Caco-2 (cell line): ENCODE measurements around the gene FOXP3. TPM values are rescaled to one million over a fixed set of nuclear protein-coding genes. Genes with fewer than 3 reads are reported as not detected.

Experiments
- BruUV-seq: library from RNA; stranded (reverse); fragments of 400-500 nt; replicated peaks from 2 replicates; lab custom pipeline; 2021; lab: Mats Ljungman, UMichigan
- CTCF ChIA-PET: fragments of 300-600 bp; sonication (Branson Sonifier 250); formaldehyde crosslinking; loops from one replicate; lab custom pipeline; 2022; ENCODE audit warnings: antibody characterized with exemption; lab: Charles Lee
- POLR2A ChIA-PET: fragments of 300-600 bp; sonication (Branson Sonifier 250); formaldehyde crosslinking; loops from one replicate; lab custom pipeline; 2022; ENCODE audit warnings: antibody characterized with exemption; lab: Charles Lee
- DNase-seq, 2 experiments: peaks; one replicate each; pipeline versions ENCODE4 v3.0.0 to v3.0.0-alpha.2; 2020 to 2022
- H3K27me3 ChIP-seq: replicated peaks from 2 replicates; pipeline ENCODE4 v1.6.0; 2011; ENCODE audit warnings: low read length; ENCODE audit not compliant: control insufficient read depth, insufficient read depth
- H3K36me3 ChIP-seq: 2 replicates; pipeline ENCODE4 v1.5.1; 2011; ENCODE audit warnings: low read length; ENCODE audit not compliant: control insufficient read depth, insufficient read depth
- H3K4me1 ChIP-seq: fragments of 250-450 bp; sonication (Bioruptor Pico); 2 replicates; pipeline ENCODE4 v1.5.1; 2020; ENCODE audit warnings: mild to moderate bottlenecking
- H3K4me3 ChIP-seq: 2 replicates; pipeline ENCODE4 v1.5.1; 2011; ENCODE audit warnings: low read depth, mild to moderate bottlenecking, control low read depth, low read length
- H3K9me3 ChIP-seq: fragments of 250-450 bp; sonication (Bioruptor Pico); 2 replicates; pipeline ENCODE4 v1.5.1; 2020; ENCODE audit warnings: mild to moderate bottlenecking, moderate library complexity
- H3K27ac Mint-ChIP-seq: one replicate; pipeline ENCODE4 v1.8.0; 2022; ENCODE audit warnings: mixed read lengths; ENCODE audit not compliant: unreplicated experiment
- H3K27me3 Mint-ChIP-seq: one replicate; pipeline ENCODE4 v1.8.0; 2022; ENCODE audit warnings: mixed read lengths; ENCODE audit not compliant: insufficient read depth, unreplicated experiment
- H3K36me3 Mint-ChIP-seq: one replicate; pipeline ENCODE4 v1.8.0; 2022; ENCODE audit warnings: mild to moderate bottlenecking, mixed read lengths; ENCODE audit not compliant: insufficient read depth, unreplicated experiment
- H3K4me1 Mint-ChIP-seq: one replicate; pipeline ENCODE4 v1.8.0; 2022; ENCODE audit warnings: low read depth, mixed read lengths; ENCODE audit not compliant: unreplicated experiment
- H3K4me3 Mint-ChIP-seq: one replicate; pipeline ENCODE4 v1.8.0; 2022; ENCODE audit warnings: mild to moderate bottlenecking, moderate library complexity, mixed read lengths; ENCODE audit not compliant: unreplicated experiment
- H3K9me3 Mint-ChIP-seq: one replicate; pipeline ENCODE4 v1.8.0; 2022; ENCODE audit warnings: mixed read lengths; ENCODE audit not compliant: unreplicated experiment
- intact Hi-C: fragments of 100-400 bp; cut with micrococcal nuclease; formaldehyde crosslinking; loops from one replicate; pipeline ENCODE4 v1.10.0; 2022; ENCODE audit not compliant: unreplicated experiment
- total RNA-seq: library from RNA; stranded (reverse); gene quantifications from 2 replicates; pipeline ENCODE4 v1.2.3, GENCODE V29; 2022
- TF ChIP-seq, protein P1 (sequence below), 2 experiments: fragments of 200-600 bp in 1 of 2; IDR thresholded peaks; 1 replicate in 1 of 2; 2 replicates in 1 of 2; pipeline versions ENCODE4 v1.5.1 to v1.8.0; 2011 to 2022; ENCODE audit warnings: antibody characterized with exemption in 1 of 2, control low read depth in 1 of 2, inconsistent platforms in 1 of 2, low read depth in 1 of 2, low read length in 1 of 2, mild to moderate bottlenecking in 1 of 2, moderate library complexity in 1 of 2; ENCODE audit not compliant: insufficient read depth in 1 of 2, severe bottlenecking in 1 of 2, unreplicated experiment in 1 of 2

The FOXP3 gene
- total RNA-seq, 1 experiment from 2014 or later = 0.88 TPM

GRCh38 chrX:49277535-49277830 lies 13.0 kb upstream of the FOXP3 start:
- H3K9me3 ChIP-seq = no peaks in the 10 kb centered on the region
- H3K4me1 ChIP-seq = no peaks in the 10 kb centered on the region
- no peak for DNase-seq
- no peak overlapping the region for H3K27ac Mint-ChIP-seq
- no peaks in the 10 kb centered on the region for H3K27me3 Mint-ChIP-seq
- no peaks in the 10 kb centered on the region for H3K36me3 ChIP-seq
- H3K27me3 ChIP-seq = no peaks in the 10 kb centered on the region
- no peaks in the 10 kb centered on the region for H3K9me3 Mint-ChIP-seq
- no peak overlapping the region for H3K4me3 ChIP-seq
- CTCF ChIA-PET = no interaction called here
- no peaks in the 10 kb centered on the region for H3K4me1 Mint-ChIP-seq
- no TSS peak for BruUV-seq
- H3K36me3 Mint-ChIP-seq = peaks cover 12% of the 10 kb centered on the region
- TF ChIP-seq, protein P1, sequence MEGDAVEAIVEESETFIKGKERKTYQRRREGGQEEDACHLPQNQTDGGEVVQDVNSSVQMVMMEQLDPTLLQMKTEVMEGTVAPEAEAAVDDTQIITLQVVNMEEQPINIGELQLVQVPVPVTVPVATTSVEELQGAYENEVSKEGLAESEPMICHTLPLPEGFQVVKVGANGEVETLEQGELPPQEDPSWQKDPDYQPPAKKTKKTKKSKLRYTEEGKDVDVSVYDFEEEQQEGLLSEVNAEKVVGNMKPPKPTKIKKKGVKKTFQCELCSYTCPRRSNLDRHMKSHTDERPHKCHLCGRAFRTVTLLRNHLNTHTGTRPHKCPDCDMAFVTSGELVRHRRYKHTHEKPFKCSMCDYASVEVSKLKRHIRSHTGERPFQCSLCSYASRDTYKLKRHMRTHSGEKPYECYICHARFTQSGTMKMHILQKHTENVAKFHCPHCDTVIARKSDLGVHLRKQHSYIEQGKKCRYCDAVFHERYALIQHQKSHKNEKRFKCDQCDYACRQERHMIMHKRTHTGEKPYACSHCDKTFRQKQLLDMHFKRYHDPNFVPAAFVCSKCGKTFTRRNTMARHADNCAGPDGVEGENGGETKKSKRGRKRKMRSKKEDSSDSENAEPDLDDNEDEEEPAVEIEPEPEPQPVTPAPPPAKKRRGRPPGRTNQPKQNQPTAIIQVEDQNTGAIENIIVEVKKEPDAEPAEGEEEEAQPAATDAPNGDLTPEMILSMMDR (IDR thresholded peaks at IDR 0.05; ENCODE audit: insufficient read depth in 1 of 2, low read depth in 1 of 2, low read length in 1 of 2, severe bottlenecking in 1 of 2, unreplicated experiment in 1 of 2) = no peak
- H3K4me3 Mint-ChIP-seq = no peak overlapping the region
- POLR2A ChIA-PET = no interaction called here
- intact Hi-C loops = no loop called here

DNA sequence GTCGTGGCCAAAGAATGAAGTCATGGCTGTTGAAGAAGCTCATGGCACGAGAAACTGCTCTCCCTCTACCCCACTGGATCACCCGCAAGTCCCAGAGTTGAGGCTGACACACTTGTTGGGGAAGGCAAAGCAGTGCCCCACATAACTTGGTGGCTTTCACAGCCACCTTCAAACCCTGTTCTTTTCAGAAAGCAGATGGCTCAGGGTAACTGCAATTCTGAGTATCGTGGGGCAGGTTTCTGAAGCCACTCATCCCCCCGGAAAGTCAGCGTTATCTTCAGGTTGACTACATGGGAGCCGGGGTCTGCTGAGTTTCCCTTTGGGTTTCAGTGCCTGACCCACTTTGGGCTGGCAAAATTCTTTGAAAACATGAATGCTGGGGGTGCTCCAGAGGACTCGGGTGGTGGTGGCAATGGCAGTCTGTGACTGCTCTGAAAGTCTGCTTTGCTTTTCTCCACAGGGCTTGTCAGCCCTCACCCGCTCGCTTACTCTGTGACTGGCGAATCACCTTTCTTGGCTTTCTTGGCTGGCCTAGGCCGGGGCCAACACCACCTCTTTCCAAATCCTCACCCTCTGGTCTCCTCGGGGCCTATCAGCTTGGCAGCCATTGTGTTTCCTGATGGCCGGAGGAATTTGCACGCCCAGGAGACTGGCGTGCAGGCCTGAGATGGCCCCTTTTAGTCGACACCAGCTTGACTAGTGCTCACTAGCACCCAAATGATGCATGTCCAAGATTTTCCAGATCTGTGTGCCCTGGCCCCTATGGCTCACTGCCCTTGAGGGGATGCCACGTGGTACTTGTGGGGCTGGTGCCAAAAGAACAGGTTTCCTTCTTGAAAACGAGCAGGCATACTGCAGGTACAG lies 12.4 kb upstream of the FOXP3 start:
- H3K36me3 ChIP-seq = no peaks in the 10 kb centered on the region
- POLR2A ChIA-PET = no interaction called here
- intact Hi-C loops = no loop called here
- no peaks in the 10 kb centered on the region for H3K4me1 ChIP-seq
- CTCF ChIA-PET = no interaction called here
- no peaks in the 10 kb centered on the region for H3K9me3 ChIP-seq
- H3K27me3 ChIP-seq = no peaks in the 10 kb centered on the region
- TF ChIP-seq, protein P1 (IDR thresholded peaks at IDR 0.05; ENCODE audit: insufficient read depth in 1 of 2, low read depth in 1 of 2, low read length in 1 of 2, severe bottlenecking in 1 of 2, unreplicated experiment in 1 of 2) = no peak
- Mint-ChIP-seq H3K27ac (no peak overlapping the region), H3K4me3 (no peak overlapping the region), H3K4me1 (no peaks in the 10 kb centered on the region), H3K27me3 (no peaks in the 10 kb centered on the region), H3K36me3 (peaks cover 6% of the 10 kb centered on the region), H3K9me3 (no peaks in the 10 kb centered on the region)
- H3K4me3 ChIP-seq = no peak overlapping the region
- no TSS peak for BruUV-seq
- no peak for DNase-seq

- TF ChIP-seq, protein P1 (IDR thresholded peaks at IDR 0.05; ENCODE audit: insufficient read depth in 1 of 2, low read depth in 1 of 2, low read length in 1 of 2, severe bottlenecking in 1 of 2, unreplicated experiment in 1 of 2) = no peak
- H3K9me3 ChIP-seq = no peaks in the 10 kb centered on the region
- Mint-ChIP-seq H3K27me3 (no peaks in the 10 kb centered on the region), H3K9me3 (no peaks in the 10 kb centered on the region), H3K4me1 (peaks cover 3% of the 10 kb centered on the region), H3K27ac (no peak overlapping the region), H3K36me3 (peaks cover 11% of the 10 kb centered on the region), H3K4me3 (no peak overlapping the region)
- no TSS peak for BruUV-seq
- H3K4me3 ChIP-seq = no peak overlapping the region
- H3K36me3 ChIP-seq = no peaks in the 10 kb centered on the region
- no peaks in the 10 kb centered on the region for H3K27me3 ChIP-seq
- intact Hi-C loops = no loop called here
- peaks cover 5% of the 10 kb centered on the region; the same call in 1 of the 2 replicates for H3K4me1 ChIP-seq
- ChIA-PET POLR2A (no interaction called here), CTCF (interaction anchor here (0.6 kb wide), 1 partner anchor 11 kb away, joined by 3 read pairs; no protein-coding TSS in a partner anchor)
- no peak for DNase-seq
These were observed 11.7 kb upstream of the FOXP3 start for GRCh38 chrX:49276207-49276606.
